Heart left ventricle (tissue), 16 donors: ENCODE data around the gene TRPT1. TPM values are rescaled to one million over a fixed set of nuclear protein-coding genes. Genes with fewer than 3 reads are reported as not detected.
A peak's percentile ranks its signal among the peaks of the same experiment; 100 is the strongest.

Experiments
- ATAC-seq, 4 donors: fragments of 200-7000 bp; cut with Tn5 transposase; one replicate each; pipeline ENCODE4 v1.9.1; 2020 to 2022; ENCODE audit warnings: moderate library complexity in 4 of 4, mild to moderate bottlenecking in 3 of 4, moderate number of reproducible peaks in 1 of 4
- DNase-seq, 5 donors: peaks; one replicate each; pipeline ENCODE4 v3.0.0-alpha.2; 2020
- H3K27ac ChIP-seq, 12 donors: fragments of 200-600 bp; sonication (generic) in 4 of 12; one replicate each; pipeline versions ENCODE4 v1.5.0 to v1.8.0; 2016 to 2022; ENCODE audit warnings: mild to moderate bottlenecking in 2 of 12
- H3K27me3 ChIP-seq, 9 donors: fragments of 200-600 bp; sonication (generic) in 2 of 9; one replicate each; pipeline versions ENCODE4 v1.5.1 to v1.8.0; 2016 to 2022; ENCODE audit warnings: mild to moderate bottlenecking in 3 of 9
- H3K36me3 ChIP-seq, 9 donors: fragments of 200-600 bp; sonication (generic) in 2 of 9; one replicate each; pipeline versions ENCODE4 v1.5.0 to v1.8.0; 2018 to 2022; ENCODE audit warnings: mild to moderate bottlenecking in 2 of 9
- H3K4me1 ChIP-seq, 12 donors: fragments of 200-600 bp; sonication (generic) in 4 of 12; one replicate each; pipeline versions ENCODE4 v1.5.0 to v1.8.0; 2016 to 2022; ENCODE audit warnings: mild to moderate bottlenecking in 3 of 12
- H3K4me3 ChIP-seq, 12 donors: fragments of 200-600 bp; sonication (generic) in 4 of 12; one replicate each; pipeline versions ENCODE4 v1.5.0 to v1.8.0; 2017 to 2022; ENCODE audit warnings: mild to moderate bottlenecking in 9 of 12, moderate library complexity in 4 of 12
- H3K9me3 ChIP-seq, 12 donors: fragments of 200-600 bp; sonication (generic) in 4 of 12; one replicate each; pipeline versions ENCODE4 v1.5.0 to v1.8.0; 2016 to 2022; ENCODE audit warnings: mild to moderate bottlenecking in 1 of 12
- POLR2A ChIP-seq, 2 donors: fragments of 450-650 bp; IDR thresholded peaks; one replicate each; pipeline ENCODE4 v1.6.1; 2017; ENCODE audit warnings: antibody characterized with exemption in 2 of 2, mild to moderate bottlenecking in 2 of 2, moderate library complexity in 2 of 2
- WGBS, 4 donors: extraction: QIAGEN DNeasy Blood & Tissue Kit in 2 of 4; methylation state at CpG; one replicate each; pipeline versions ENCODE4 v1.1.5 to v1.1.7; 2013 to 2018; 5-methylcytosine and 5-hydroxymethylcytosine counted together
- intact Hi-C, 10 donors: fragments of 100-400 bp; cut with DNase I; formaldehyde crosslinking; loops; one replicate each; pipeline versions ENCODE4 v1.11.1 to v1.14.2; 2022
- polyA plus RNA-seq, 2 donors: library from polyadenylated mRNA; stranded (reverse); fragments of 200-250 nt; gene quantifications; one replicate each; pipeline ENCODE4 v1.2.3, GENCODE V29; 2013
- total RNA-seq, 9 donors: library from RNA; depleted of rRNA in 2 of 9; stranded (reverse); fragments of >200 nt in 2 of 9; fragmentation: NEBNext Ultra II Directional in 3 of 9; extraction: Animal tissue kit (Norgen Biotek cat#: 25700) in 3 of 9; gene quantifications; one replicate each; pipeline versions ENCODE4 v1.1.0 to v1.2.4, GENCODE V29; 2016 to 2023
- TF ChIP-seq, protein P1 (sequence below), 12 donors: fragments of 200-600 bp; sonication (generic) in 4 of 12; IDR thresholded peaks; one replicate each; pipeline versions ENCODE4 v1.5.0 to v1.8.0; 2018 to 2022; ENCODE audit warnings: antibody characterized with exemption in 12 of 12, mild to moderate bottlenecking in 5 of 12
- donor health status: ischemic (EF 13 %, LVEDD 7.1; RV severe dilation, severe dysfunction).
- donor health status: healthy with polysubstance abuse.
- donor health status: DM: no; HTN: yes; CAD: no.
- donor health status: DM: no; HTN: no; CAD: no.
- donor health status: ischemic (EF 25% LVEDD 6.9; RV normal size, moderate dysfunction).
- donor health status: ischemic (EF 25% LVEDD 5.7; RV mildly dilated, moderate dysfunction).
- donor health status: healthy.
- donor health status: DM: yes; HTN: yes; CAD: no.
- donor health status: ischemic (EF 35%, LVEDD 5.7; RV mildly dilated, moderate dysfunction).
- donor health status: nonischemic (EF 11% LVEDD 7.7; RV severe dilation, severe dysfunction).
- donor health status: DM: yes; HTN: yes; CAD: no.
- donor health status: PGD.
- donor health status: ischemic (EF 29% LVEDD 5.4; RV normal size, mild dysfunction).
- donor health status: nonischemic (EF 23%, LVEDD 6.1; RV moderate dilation, normal function).

Gene TRPT1
- total and polyA plus RNA-seq, 11 donors, result 51.2 to 146 (median 65.3) TPM

DNA sequence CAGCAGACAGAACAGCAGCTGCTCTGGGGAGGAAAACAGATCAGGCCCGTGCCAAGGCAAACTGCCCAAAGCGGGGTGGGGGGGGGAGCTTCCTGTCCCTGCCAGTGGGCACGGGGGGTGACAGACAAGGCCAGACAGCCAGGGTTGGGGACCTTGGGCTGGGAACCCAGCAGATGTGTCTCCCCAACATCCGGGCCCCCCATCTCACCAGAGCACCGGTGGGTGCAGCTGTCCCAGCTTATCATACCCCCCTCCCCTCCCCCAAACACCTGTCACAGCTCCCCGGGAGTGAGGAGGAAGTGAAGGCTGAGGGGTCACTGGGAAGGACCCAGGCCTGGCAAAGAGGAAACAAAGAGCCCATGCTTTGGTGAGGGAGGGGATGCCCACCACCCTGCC, 19.4 kb upstream of the TRPT1 start:
- ATAC-seq (no peak), DNase-seq (peak in 3 of 5 donors; percentile 64 to 69 (median 66))
- Histone ChIP-seq H3K36me3 (peaks cover 0 to 15% (median 8%) of the 10 kb centered on the region in 9 donors), H3K27me3 (no peaks in the 10 kb centered on the region), H3K4me3 (peak overlapping the region; percentile 25 to 90 (median 72)), H3K4me1 (peaks cover 0 to 58% (median 31%) of the 10 kb centered on the region in 12 donors), H3K9me3 (no peaks in the 10 kb centered on the region), H3K27ac (peak overlapping the region; percentile 49 to 95 (median 86))
- intact Hi-C loops, result no loop called here
- WGBS, 4 donors, result 0 to 9% (median 2%) methylated on average over 2 to 6 of the region's 6 CpGs
- TF ChIP-seq POLR2A (IDR thresholded peaks at IDR 0.05), result no peak
- TF ChIP-seq, protein P1, sequence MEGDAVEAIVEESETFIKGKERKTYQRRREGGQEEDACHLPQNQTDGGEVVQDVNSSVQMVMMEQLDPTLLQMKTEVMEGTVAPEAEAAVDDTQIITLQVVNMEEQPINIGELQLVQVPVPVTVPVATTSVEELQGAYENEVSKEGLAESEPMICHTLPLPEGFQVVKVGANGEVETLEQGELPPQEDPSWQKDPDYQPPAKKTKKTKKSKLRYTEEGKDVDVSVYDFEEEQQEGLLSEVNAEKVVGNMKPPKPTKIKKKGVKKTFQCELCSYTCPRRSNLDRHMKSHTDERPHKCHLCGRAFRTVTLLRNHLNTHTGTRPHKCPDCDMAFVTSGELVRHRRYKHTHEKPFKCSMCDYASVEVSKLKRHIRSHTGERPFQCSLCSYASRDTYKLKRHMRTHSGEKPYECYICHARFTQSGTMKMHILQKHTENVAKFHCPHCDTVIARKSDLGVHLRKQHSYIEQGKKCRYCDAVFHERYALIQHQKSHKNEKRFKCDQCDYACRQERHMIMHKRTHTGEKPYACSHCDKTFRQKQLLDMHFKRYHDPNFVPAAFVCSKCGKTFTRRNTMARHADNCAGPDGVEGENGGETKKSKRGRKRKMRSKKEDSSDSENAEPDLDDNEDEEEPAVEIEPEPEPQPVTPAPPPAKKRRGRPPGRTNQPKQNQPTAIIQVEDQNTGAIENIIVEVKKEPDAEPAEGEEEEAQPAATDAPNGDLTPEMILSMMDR (IDR thresholded peaks at IDR 0.05), result no peak

DNA sequence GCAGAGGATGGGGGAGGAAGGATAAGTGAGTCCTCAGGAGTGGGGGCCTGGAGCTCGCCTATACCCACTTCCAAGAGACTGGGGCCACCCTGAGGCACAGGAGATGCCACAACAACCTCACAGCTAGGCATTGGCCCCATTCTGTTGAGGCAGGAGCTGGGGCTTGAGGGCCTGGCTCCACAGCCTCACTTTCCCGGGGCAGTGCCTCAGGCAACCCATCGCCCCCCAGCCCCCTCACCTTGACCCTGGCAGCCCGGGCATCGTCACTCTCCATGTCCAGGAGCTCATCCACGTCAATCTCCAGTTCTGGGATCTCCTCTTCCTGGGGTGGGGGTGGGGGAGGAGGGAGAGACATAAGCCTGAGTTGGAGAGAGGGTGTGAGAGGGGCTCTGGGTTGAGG, 19.0 kb upstream of the TRPT1 start:
- DNase-seq (no peak), ATAC-seq (no peak)
- no peaks in the 10 kb centered on the region for H3K9me3 ChIP-seq
- TF ChIP-seq, protein P1 (IDR thresholded peaks at IDR 0.05), result no peak
- no peak for TF ChIP-seq POLR2A (IDR thresholded peaks at IDR 0.05)
- H3K4me3 ChIP-seq, result peak overlapping the region in 7 of 12 donors; percentile 62 to 90 (median 80)
- H3K4me1 ChIP-seq, result peaks cover 0 to 60% (median 36%) of the 10 kb centered on the region in 12 donors
- intact Hi-C loops, result no loop called here
- H3K27me3 ChIP-seq, result no peaks in the 10 kb centered on the region
- H3K27ac ChIP-seq, result peak overlapping the region in 11 of 12 donors; percentile 50 to 95 (median 86)
- 43 to 52% (median 46%) methylated on average over 6 of the region's 6 CpGs; no CpG with 5 or more reads in 1 of the 4 donors for WGBS, 4 donors
- peaks cover 0 to 15% (median 8%) of the 10 kb centered on the region in 9 donors for H3K36me3 ChIP-seq

DNA sequence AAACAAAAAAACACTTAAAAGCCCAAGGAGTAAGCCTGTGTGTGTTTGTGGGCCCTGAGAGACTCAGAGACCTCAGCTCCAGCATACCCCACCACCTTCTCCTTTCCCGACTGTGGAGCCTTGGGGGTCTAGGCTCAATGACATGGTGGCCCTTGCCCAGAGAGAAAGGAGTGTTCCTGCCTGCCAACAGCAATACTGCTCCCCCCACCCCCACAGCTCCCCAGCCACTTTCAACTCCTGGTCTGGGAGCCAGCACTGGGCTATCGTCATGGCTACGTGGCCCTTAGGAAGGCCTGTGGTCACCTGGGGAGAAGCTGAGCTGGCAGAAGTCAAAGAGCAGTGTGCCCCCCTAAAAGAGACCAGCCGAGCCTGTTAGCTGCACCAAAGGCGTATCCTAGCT, 18.1 kb upstream of the TRPT1 start:
- intact Hi-C loops, result no loop called here
- Histone ChIP-seq H3K4me3 (no peak overlapping the region), H3K4me1 (peaks cover 0 to 64% (median 39%) of the 10 kb centered on the region in 12 donors), H3K27me3 (no peaks in the 10 kb centered on the region), H3K9me3 (no peaks in the 10 kb centered on the region), H3K36me3 (peaks cover 0 to 16% (median 9%) of the 10 kb centered on the region in 9 donors), H3K27ac (peak overlapping the region in 1 of 12 donors; percentile 14)
- 55 to 70% (median 69%) methylated on average over 4 to 5 of the region's 5 CpGs for WGBS, 4 donors
- DNase-seq (no peak), ATAC-seq (no peak)
- TF ChIP-seq, protein P1 (IDR thresholded peaks at IDR 0.05), result no peak
- no peak for TF ChIP-seq POLR2A (IDR thresholded peaks at IDR 0.05)

DNA sequence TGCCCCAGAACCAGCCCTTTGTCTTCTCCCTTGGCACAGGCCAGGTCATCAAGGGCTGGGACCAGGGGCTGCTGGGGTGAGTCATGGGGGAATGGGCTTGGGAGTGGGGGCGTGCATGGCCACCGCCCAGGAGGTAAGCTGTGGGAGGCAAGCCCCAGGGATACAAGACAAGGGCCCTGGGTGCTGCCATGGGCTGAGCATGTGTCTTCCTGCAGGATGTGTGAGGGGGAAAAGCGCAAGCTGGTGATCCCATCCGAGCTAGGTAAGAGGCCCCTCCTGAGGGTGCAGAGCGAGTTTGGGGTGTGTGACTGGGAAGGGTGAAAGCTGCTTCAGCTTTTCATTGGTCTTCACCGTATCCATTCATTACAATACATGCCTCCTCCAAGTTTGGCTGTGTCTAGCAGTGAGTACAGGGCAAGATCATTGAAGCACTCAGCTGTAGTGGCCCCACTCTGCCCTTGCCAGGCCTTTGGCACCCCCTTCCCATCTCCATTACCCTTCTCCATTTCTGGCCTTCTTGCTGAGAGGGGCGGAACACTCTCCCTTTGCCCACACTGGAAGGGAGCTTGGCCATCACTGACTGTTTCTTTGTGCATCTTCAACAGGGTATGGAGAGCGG, 17.4 kb upstream of the TRPT1 start:
- peaks cover 0 to 23% (median 16%) of the 10 kb centered on the region in 9 donors for H3K36me3 ChIP-seq
- no peaks in the 10 kb centered on the region for H3K9me3 ChIP-seq
- DNase-seq, result no peak
- intact Hi-C loops, result no loop called here
- 85 to 91% (median 89%) methylated on average over 8 of the region's 8 CpGs for WGBS, 4 donors
- ATAC-seq, result no peak
- no peaks in the 10 kb centered on the region for H3K27me3 ChIP-seq
- H3K4me1 ChIP-seq, result peaks cover 0 to 64% (median 39%) of the 10 kb centered on the region in 12 donors
- no peak for TF ChIP-seq POLR2A (IDR thresholded peaks at IDR 0.05)
- TF ChIP-seq, protein P1 (IDR thresholded peaks at IDR 0.05), result no peak
- peak overlapping the region in 3 of 12 donors; percentile 99 to 100 (median 100) for H3K27ac ChIP-seq
- H3K4me3 ChIP-seq, result no peak overlapping the region
